Sigmoid colon (tissue), 4 donors: Measurements from ENCODE around the gene LINGO1.

Source experiments
- CTCF ChIP-seq, 4 experiments: fragments of 450-650 bp in 3 of 4; fragments of 200-600 bp in 1 of 4; IDR thresholded peaks; one replicate each; pipeline ENCODE4 v1.5.1; 2016 to 2019; ENCODE audit warnings: antibody characterized with exemption in 4 of 4, mild to moderate bottlenecking in 3 of 4, moderate library complexity in 2 of 4
- EP300 ChIP-seq, 4 donors: sonication (generic); formaldehyde crosslinking; IDR thresholded peaks; one replicate each; pipeline ENCODE4 v1.6.1; 2017; ENCODE audit warnings: antibody characterized with exemption in 4 of 4
- POLR2A ChIP-seq, 2 donors: fragments of 450-650 bp; IDR thresholded peaks; one replicate each; pipeline ENCODE4 v1.6.1; 2016; ENCODE audit warnings: antibody characterized with exemption in 2 of 2, mild to moderate bottlenecking in 2 of 2, moderate library complexity in 2 of 2
- POLR2AphosphoS5 ChIP-seq, 4 donors: sonication (generic); formaldehyde crosslinking; IDR thresholded peaks; one replicate each; pipeline ENCODE4 v1.6.1; 2017; ENCODE audit warnings: antibody characterized with exemption in 4 of 4

- TF ChIP-seq CTCF (IDR thresholded peaks at IDR 0.05) (no peak), POLR2A (IDR thresholded peaks at IDR 0.05) (no peak), EP300 (IDR thresholded peaks at IDR 0.05) (no peak), POLR2AphosphoS5 (IDR thresholded peaks at IDR 0.05) (no peak)
Observed at GRCh38 chr15:77627067-77627466, 5.6 kb downstream of the LINGO1 start.
